GM18858 (cell line): ENCODE data around the gene EIF3K.
"Not testable (repeated sequence)": the region's sequence is repeated elsewhere in the genome, so short reads cannot be mapped to it uniquely, and the experiment has no call there.

Experiments
- ATAC-seq: cut with Tn5 transposase; IDR thresholded peaks from one replicate; pipeline ENCODE4 v1.9.1; 2021; ENCODE audit not compliant: unreplicated experiment

EIF3K gene

GRCh38 chr19:38617764-38618589 lies 1.0 kb upstream of the EIF3K start, which contains the start of gene MAP4K1:
MAP4K1 (minus strand) TSS chr19:38617953; CDS start chr19:38617895, 58 bp downstream.
- no peak for ATAC-seq

- peak; percentile 4 for ATAC-seq
Measured at GRCh38 chr19:38619361-38620174, 580 bp downstream of the EIF3K start.

DNA sequence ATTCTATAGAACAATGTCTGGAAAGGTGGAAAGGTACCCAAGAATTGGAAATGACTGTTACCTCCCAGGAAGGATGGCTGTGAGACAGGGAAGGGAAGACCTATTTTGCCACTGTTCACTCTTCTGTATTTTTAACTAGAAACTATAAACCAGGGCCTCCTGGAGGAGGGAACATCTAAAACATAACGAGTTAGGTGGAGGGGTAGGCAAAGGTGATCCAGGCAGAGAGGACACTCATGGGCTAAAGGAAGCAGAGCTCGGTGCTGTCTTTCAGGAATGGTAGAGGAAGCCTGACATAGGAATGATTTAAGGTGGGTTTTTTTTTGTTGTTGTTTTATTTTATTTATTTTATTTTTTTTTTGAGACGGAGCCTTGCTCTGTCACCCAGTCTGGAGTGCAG lies 5.8 kb downstream of the EIF3K start:
- ATAC-seq, result no peak

DNA sequence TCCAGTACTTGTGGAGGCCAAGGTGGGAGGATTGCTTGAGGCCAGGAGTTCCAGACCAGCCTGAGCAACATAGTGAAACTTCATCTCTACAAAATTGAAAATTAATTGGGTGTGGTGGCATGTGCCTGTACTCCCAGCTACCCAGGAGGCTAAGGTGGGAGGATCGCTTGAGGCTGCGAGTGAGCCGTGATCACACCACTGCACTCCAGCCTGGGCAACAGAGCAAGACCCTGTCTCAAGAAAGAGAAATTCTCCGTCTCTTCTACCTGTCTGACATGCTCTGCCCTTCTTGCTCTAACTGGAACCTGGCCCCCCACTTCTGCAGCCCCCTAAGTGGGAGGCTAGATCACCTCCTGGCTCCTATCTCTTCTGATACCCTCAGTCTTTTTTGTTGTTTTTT lies 7.4 kb downstream of the EIF3K start:
- no peak for ATAC-seq

DNA sequence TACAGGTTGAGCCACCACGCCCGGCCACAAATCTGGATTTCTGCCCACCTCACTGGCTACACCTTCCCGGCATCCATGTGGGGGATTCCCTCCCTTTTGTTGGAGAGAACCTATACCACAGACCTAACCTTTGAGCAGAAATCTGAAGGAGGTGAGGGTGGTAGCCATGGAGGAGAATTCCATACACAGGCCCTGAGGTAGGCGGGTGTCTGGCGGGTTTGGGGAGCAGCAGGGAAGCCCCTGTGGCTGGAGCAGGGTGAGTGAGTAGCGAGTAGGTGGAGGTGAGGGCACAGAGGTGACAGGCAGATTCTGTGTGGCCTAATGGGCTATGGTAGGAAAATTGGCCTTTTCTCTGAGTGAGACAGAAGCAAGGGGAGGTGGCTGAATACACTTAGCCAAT lies 10.6 kb downstream of the EIF3K start:
- ATAC-seq, result no peak

GRCh38 chr19:38631301-38631700 lies 12.3 kb downstream of the EIF3K start:
- not testable (repeated sequence) for ATAC-seq

DNA sequence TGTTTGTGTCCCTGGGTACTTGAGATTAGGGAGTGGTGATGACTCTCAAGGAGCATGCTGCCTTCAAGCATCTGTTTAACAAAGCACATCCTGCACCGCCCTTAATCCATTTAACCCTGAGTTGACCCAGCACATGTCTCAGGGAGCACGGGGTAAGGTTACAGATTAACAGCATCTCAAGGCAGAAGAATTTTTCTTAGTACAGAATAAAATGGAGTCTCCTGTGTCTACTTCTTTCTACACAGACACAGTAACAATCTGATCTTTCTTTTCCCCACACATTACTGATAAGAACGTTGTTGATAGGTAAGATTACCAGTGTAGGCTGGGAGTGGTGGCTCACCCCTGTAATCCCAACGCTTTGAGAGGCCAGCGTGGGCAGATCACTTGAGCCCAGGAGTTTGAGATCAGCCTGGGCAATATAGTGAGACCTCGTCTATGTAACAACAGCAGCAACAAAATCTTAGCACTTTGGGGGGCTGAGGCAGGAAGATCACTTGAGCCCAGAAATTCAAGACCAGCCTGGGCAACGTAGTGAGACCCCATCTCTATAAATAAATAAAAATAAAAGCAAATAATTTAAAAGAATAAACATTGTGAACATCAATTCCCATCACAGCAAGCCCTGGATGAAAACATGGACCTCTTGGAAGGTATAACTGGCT lies 13.0 kb downstream of the EIF3K start:
- ATAC-seq, result not testable (repeated sequence)

- no peak for ATAC-seq
Measured at GRCh38 chr19:38632476-38633213, 13.7 kb downstream of the EIF3K start.

DNA sequence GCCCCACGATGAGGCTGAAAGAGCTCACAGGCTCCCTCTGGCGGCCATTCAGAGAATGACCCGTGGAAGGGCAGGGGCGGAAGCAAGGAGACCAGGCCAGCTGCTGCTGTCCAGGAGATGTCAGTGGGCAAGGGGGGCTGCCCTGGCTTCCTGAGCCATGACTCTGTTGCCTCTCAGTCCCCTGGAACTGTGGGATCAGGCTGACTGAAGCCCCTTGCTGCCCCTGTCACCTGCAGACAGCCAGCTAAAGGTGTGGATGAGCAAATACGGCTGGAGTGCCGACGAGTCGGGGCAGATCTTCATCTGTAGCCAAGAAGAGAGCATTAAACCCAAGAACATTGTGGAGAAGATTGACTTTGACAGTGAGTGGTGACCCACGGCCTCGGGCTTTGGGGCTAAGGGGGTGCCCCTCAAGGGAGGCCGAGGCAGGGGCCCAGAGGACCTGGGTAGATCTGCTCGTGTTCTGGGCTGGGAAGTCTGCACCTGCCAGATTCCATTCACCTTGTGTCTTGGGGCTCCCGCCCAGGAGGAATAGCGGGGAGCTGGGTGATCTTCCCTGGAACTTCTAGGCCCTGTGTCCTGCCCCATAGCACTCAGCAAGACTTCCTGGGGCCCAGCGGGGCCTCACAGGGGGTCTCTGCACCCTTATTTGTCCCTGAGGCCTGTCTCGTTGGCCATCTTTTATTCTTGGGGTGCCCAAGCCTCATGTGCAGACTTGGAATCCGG lies 15.9 kb downstream of the EIF3K start:
- no peak for ATAC-seq

DNA sequence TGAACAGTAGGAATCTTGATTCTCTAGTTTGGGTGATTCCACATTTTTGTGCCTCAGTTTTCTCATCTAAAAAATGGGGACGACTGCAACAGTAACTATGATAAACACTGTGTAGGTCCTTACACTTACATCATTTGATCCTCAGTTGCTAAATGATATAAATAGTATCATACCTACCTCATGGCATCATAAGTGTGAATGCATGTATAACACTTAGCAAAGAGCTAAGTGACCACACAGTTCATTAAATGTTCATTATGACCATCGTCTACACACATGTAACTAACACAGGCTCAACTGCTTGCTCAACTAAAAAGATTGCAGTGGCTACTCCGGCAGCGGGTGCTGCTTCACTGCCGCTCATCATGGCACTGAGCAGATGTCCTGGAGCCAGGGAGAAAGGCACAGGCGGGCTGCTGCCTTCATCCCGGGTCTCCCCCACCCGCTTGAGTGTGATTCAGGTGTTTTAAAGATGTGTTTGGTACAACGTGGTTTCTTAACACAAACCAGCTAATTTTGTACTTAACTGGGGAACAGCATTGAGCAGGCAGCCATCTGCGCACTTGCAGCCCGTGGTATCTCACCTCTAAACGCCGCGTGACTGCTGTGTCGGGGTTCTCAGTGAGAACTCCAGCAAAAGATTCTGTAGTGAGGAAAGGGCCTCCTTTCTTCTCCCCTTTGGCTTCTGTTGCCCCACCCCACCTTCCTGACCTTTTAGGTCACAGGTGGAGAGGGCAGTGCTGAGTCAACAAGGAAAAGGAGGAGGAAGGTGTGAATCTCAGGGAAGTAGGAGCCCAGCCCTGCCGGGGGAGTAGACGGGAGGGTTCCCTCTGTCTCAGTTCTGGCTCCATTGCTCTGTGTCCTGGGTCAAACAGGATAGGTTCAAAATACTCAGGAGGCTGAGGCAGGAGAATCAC lies 16.8 kb downstream of the EIF3K start:
- ATAC-seq, result no peak

- ATAC-seq, result no peak
Measured at GRCh38 chr19:38638461-38638860, 19.5 kb downstream of the EIF3K start.

- ATAC-seq, result no peak
Measured at GRCh38 chr19:38639679-38640078, 20.7 kb downstream of the EIF3K start.

DNA sequence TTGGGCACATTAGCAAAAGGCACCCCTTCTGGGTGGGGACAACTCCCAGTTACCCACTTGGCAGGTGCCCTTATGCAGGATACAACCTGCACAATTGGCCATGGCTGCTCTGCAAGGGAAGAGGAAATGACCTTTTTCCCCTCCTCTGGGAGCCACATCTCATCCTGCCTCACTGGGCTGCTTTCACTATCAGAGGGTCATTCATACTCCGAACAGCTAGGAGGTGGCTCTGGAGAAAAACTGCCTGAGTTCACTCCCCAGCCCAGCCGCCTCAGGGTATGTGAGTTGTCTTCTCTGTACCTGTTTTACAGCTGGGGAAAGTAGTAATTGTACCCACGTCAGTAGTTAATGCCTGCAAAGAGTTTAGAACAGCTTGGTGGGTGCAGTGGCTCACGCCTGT lies 21.4 kb downstream of the EIF3K start:
- ATAC-seq, result no peak

GRCh38 chr19:38642176-38642575 lies 23.2 kb downstream of the EIF3K start:
- ATAC-seq, result no peak

DNA sequence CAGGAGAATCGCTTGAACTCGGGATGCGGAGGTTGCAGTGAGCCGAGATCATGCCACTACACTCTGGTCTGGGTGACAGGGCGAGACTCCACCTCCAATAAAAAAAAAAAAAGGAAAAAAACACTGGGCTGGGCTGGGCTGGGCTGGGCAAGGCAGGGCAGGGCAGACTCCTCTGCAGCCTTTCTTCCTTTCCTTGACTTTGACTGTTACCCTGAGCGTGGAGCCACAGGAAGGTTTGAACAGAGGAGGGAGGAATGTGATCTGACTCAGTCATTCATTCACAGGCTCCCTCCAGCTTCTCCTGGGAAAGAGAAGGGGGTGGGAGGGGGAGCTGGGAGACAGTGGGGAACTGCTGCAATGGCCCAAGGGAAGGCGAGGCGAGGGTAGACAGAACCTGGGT lies 25.7 kb downstream of the EIF3K start:
- ATAC-seq, result no peak

GRCh38 chr19:38647368-38647965 lies 28.5 kb downstream of the EIF3K start, which contains the start of gene ACTN4:
ACTN4 (plus strand) TSS chr19:38647649; CDS start chr19:38647746, 97 bp downstream.
- ATAC-seq, result peak; percentile 68

DNA sequence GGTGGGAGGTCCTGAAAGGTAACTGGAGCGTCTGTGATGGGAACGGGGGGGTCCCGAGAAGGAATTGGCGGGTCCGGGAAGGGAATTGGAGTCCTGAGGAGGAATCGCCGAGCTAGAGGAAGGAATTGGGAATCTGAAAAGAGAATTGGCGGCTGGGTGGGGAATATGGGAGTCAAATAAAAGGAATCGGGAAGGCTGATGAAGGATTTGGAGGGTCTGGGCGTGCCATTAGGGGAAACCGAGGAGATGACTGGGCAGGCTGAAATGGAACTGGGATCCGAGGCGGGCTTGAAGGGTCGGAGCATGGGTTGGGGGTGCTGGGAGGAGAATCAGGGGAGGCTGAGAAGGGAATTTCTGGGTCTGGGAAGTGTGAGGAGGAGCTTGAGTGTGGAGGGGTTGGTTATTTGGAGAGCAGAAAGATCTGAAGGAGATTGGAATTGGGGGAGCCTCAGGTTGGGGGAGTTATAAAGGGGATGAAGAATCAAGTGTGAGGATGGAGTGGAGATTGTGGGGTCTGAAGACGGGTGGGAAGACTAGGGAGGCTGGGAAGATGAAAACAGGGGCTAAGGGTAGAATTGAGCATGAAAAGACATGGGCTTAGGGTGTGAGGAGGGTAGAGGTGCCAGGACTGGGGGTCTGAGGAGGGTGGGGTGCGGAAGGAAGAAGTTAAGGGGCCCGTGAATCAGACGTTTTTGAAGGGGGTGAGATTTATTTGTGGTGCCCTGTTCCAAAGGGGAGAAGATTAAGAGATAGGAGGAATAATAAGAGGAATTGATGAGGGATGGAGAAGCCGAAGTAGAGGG lies 29.2 kb downstream of the EIF3K start:
- no peak for ATAC-seq
